Stomach (tissue), 4 donors: ENCODE measurements around the gene TRAF7.

Experiments
- EP300 ChIP-seq: sonication (generic); formaldehyde crosslinking; IDR thresholded peaks from one replicate; pipeline ENCODE4 v1.6.1; 2017; ENCODE audit warnings: antibody characterized with exemption
- POLR2A ChIP-seq, 4 donors: fragments of 450-650 bp; IDR thresholded peaks; one replicate each; pipeline ENCODE4 v1.6.1; 2016; ENCODE audit warnings: antibody characterized with exemption in 4 of 4, control low read depth in 2 of 4, mild to moderate bottlenecking in 1 of 4, moderate library complexity in 1 of 4
- POLR2AphosphoS5 ChIP-seq, 3 donors: sonication (generic); formaldehyde crosslinking; IDR thresholded peaks; one replicate each; pipeline ENCODE4 v1.6.1; 2016; ENCODE audit warnings: antibody characterized with exemption in 3 of 3
- TF ChIP-seq, protein P1 (sequence below), 7 experiments: fragments of 450-650 bp in 4 of 7; fragments of 200-600 bp in 3 of 7; sonication (generic) in 3 of 7; IDR thresholded peaks; one replicate each; pipeline ENCODE4 v1.5.1; 2016 to 2019; ENCODE audit warnings: antibody characterized with exemption in 7 of 7, control low read depth in 2 of 7, mild to moderate bottlenecking in 1 of 7

DNA sequence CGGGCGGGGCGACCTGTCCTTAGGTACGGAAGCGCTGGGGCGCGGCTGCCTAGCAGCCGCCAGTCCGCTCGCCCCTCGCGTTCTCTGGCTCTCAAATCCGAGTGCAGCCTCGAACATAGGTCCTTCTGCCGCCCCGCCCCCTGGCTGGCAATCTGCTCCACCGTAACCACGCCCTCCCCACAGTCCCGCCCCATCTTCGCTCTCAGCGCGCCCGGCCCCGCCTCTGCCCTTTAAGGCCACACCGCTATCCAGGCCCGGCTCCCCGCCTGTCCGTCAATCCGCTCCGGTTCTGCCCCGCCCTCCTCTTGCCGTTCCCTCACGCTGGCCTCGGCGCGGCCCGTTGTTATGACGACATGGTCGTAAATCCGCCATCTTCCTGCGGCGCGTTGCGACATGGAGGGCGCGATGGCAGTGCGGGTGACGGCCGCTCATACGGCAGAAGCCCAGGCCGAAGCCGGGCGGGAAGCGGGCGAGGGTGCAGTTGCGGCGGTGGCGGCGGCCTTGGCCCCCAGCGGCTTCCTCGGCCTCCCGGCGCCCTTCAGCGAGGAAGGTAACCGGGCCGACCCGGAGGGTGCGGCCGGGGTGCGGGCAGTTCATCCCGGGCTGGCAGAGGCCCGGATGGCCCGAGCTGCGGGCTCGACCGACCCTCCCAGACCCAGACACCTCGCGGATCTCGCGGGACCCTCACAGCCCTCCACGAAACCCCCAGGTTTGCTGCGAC lies 67.8 kb downstream of the TRAF7 start, which contains the start of gene E4F1:
- peak in 2 of 4 donors; percentile 43 to 85 for TF ChIP-seq POLR2A (IDR thresholded peaks at IDR 0.05)
- TF ChIP-seq POLR2AphosphoS5 (IDR thresholded peaks at IDR 0.05), result peak; percentile 96 to 99 (median 97)
- TF ChIP-seq, protein P1, sequence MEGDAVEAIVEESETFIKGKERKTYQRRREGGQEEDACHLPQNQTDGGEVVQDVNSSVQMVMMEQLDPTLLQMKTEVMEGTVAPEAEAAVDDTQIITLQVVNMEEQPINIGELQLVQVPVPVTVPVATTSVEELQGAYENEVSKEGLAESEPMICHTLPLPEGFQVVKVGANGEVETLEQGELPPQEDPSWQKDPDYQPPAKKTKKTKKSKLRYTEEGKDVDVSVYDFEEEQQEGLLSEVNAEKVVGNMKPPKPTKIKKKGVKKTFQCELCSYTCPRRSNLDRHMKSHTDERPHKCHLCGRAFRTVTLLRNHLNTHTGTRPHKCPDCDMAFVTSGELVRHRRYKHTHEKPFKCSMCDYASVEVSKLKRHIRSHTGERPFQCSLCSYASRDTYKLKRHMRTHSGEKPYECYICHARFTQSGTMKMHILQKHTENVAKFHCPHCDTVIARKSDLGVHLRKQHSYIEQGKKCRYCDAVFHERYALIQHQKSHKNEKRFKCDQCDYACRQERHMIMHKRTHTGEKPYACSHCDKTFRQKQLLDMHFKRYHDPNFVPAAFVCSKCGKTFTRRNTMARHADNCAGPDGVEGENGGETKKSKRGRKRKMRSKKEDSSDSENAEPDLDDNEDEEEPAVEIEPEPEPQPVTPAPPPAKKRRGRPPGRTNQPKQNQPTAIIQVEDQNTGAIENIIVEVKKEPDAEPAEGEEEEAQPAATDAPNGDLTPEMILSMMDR (IDR thresholded peaks at IDR 0.05), result peak in 2 of 7 experiments; percentile 38 to 40
- no peak for TF ChIP-seq EP300
